Mesodermal cell (in vitro differentiated cells): ENCODE data around the gene FBXL16.
A peak's percentile ranks its signal among the peaks of the same experiment; 100 is the strongest.

Source experiments
- H3K27ac ChIP-seq: 2 replicates; pipeline ENCODE4 v1.7.0; 2013; ENCODE audit warnings: mild to moderate bottlenecking, low read depth, low read length, moderate library complexity; ENCODE audit not compliant: severe bottlenecking
- H3K36me3 ChIP-seq: 2 replicates; pipeline ENCODE4 v1.7.1; 2013; ENCODE audit warnings: mild to moderate bottlenecking, low read length, moderate library complexity; ENCODE audit not compliant: control insufficient read depth, insufficient read depth
- H3K4me1 ChIP-seq: one replicate; pipeline ENCODE4 v1.7.1; 2013; ENCODE audit warnings: mild to moderate bottlenecking, low read length; ENCODE audit not compliant: insufficient read depth, control insufficient read depth, poor library complexity, severe bottlenecking
- H3K4me3 ChIP-seq: 2 replicates; pipeline ENCODE4 v1.7.0; 2013; ENCODE audit warnings: low read length, control low read depth, mild to moderate bottlenecking; ENCODE audit not compliant: insufficient read depth, poor library complexity, severe bottlenecking; ENCODE audit errors: extremely low read depth
- H3K9me3 ChIP-seq: 2 replicates; pipeline ENCODE4 v1.7.1; 2013; ENCODE audit warnings: mild to moderate bottlenecking, low read length, moderate library complexity; ENCODE audit not compliant: control insufficient read depth
- WGBS, 2 experiments: methylation state at CpG; one replicate each; pipeline ENCODE4 v1.1.5; 2013; ENCODE audit warnings: missing lambda C conversion rate in 2 of 2; ENCODE audit not compliant: insufficient coverage in 2 of 2; 5-methylcytosine and 5-hydroxymethylcytosine counted together

Gene FBXL16

GRCh38 chr16:651844-652243 is 53.8 kb downstream of the FBXL16 start:
- no peak overlapping the region for H3K4me3 ChIP-seq
- H3K36me3 ChIP-seq: peaks cover 20% of the 10 kb centered on the region
- WGBS, 2 experiments: 93 to 95% methylated on average over 19 to 22 of the region's 22 CpGs
- no peaks in the 10 kb centered on the region for H3K9me3 ChIP-seq
- no peak overlapping the region for H3K27ac ChIP-seq
- H3K4me1 ChIP-seq: peaks cover 7% of the 10 kb centered on the region

- H3K9me3 ChIP-seq: no peaks in the 10 kb centered on the region
- H3K4me1 ChIP-seq: peaks cover 7% of the 10 kb centered on the region
- H3K27ac ChIP-seq: no peak overlapping the region
- H3K4me3 ChIP-seq: peak overlapping the region; percentile 66
- peaks cover 16% of the 10 kb centered on the region for H3K36me3 ChIP-seq
- 10 to 11% methylated on average over 29 to 35 of the region's 44 CpGs for WGBS, 2 experiments
Measured at GRCh38 chr16:649631-650030, 56.0 kb downstream of the FBXL16 start.

GRCh38 chr16:648781-649589 is 56.6 kb downstream of the FBXL16 start, which contains the start of gene WDR90:
Gene WDR90, plus strand, starts transcription at chr16:649365. Its CDS starts 52 bp downstream, at chr16:649417.
- Histone ChIP-seq H3K27ac (peak within 1 kb of the TSS; percentile 77), H3K9me3 (no peaks in the 10 kb centered on the region), H3K36me3 (peaks cover 14% of the 10 kb centered on the region), H3K4me3 (peak within 1 kb of the TSS; percentile 66), H3K4me1 (peaks cover 7% of the 10 kb centered on the region)
- WGBS, 2 experiments: 4% methylated on average over 69 to 91 of the region's 91 CpGs

GRCh38 chr16:648071-648780 is 57.4 kb downstream of the FBXL16 start:
- H3K4me1 ChIP-seq: peaks cover 7% of the 10 kb centered on the region
- H3K27ac ChIP-seq: peak overlapping the region; percentile 77
- no peaks in the 10 kb centered on the region for H3K9me3 ChIP-seq
- H3K4me3 ChIP-seq: peak overlapping the region; percentile 66
- H3K36me3 ChIP-seq: peaks cover 10% of the 10 kb centered on the region
- 64 to 69% methylated on average over 21 to 24 of the region's 24 CpGs for WGBS, 2 experiments

GRCh38 chr16:647173-647902 is 58.3 kb downstream of the FBXL16 start:
- Histone ChIP-seq H3K27ac (no peak overlapping the region), H3K4me3 (no peak overlapping the region), H3K9me3 (no peaks in the 10 kb centered on the region), H3K36me3 (peaks cover 5% of the 10 kb centered on the region), H3K4me1 (peaks cover 12% of the 10 kb centered on the region)
- WGBS, 2 experiments: 95 to 97% methylated on average over 21 to 23 of the region's 25 CpGs

GRCh38 chr16:646679-647172 is 58.9 kb downstream of the FBXL16 start:
- Histone ChIP-seq H3K9me3 (no peaks in the 10 kb centered on the region), H3K4me1 (peaks cover 12% of the 10 kb centered on the region), H3K4me3 (no peak overlapping the region), H3K27ac (no peak overlapping the region), H3K36me3 (no peaks in the 10 kb centered on the region)
- WGBS, 2 experiments: 90 to 96% methylated on average over 17 to 22 of the region's 22 CpGs

GRCh38 chr16:645852-646678 is 59.5 kb downstream of the FBXL16 start:
- Histone ChIP-seq H3K4me3 (no peak overlapping the region), H3K9me3 (no peaks in the 10 kb centered on the region), H3K4me1 (peaks cover 12% of the 10 kb centered on the region), H3K27ac (no peak overlapping the region), H3K36me3 (no peaks in the 10 kb centered on the region)
- WGBS, 2 experiments: 85 to 93% methylated on average over 22 to 29 of the region's 32 CpGs

GRCh38 chr16:644556-644955 is 61.0 kb downstream of the FBXL16 start:
- no peaks in the 10 kb centered on the region for H3K9me3 ChIP-seq
- 99 to 100% methylated on average over 3 to 12 of the region's 12 CpGs for WGBS, 2 experiments
- no peak overlapping the region for H3K27ac ChIP-seq
- H3K4me1 ChIP-seq: peaks cover 12% of the 10 kb centered on the region
- no peak overlapping the region for H3K4me3 ChIP-seq
- H3K36me3 ChIP-seq: no peaks in the 10 kb centered on the region

GRCh38 chr16:643050-643368 is 62.6 kb downstream of the FBXL16 start:
- Histone ChIP-seq H3K27ac (no peak overlapping the region), H3K9me3 (no peaks in the 10 kb centered on the region), H3K4me1 (peaks cover 10% of the 10 kb centered on the region), H3K4me3 (peak overlapping the region; percentile 56), H3K36me3 (no peaks in the 10 kb centered on the region)
- 92 to 94% methylated on average over 10 to 11 of the region's 13 CpGs for WGBS, 2 experiments
